NCI-H1930 (cell line): Measurements from ENCODE around the gene LGR6.

ENCODE experiments used
- DNase-seq, 2 experiments: peaks; one replicate each; lab custom pipeline; 2025; lab: John Stamatoyannopoulos, UW

LGR6 gene

DNA sequence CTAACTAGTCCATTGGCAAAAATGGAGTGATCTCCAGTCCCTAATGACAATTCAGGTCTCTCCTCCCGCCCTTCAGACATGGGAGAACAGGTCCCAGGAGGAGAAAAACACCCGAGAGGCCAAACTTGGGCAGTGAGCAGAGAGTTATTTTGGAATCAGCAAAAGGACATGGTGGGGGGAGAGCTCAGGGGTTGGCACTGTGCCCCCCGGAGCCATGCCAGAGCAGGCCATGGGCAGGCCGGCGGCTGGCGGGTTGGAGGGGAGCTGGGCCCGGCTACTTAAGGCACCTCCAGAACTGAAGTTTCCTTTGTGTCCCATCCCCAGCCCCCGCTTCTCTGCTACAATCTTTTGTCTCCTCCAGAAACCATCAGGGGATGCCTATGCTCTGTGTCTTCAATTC is 7.1 kb downstream of the LGR6 start:
- DNase-seq, result no peak

DNA sequence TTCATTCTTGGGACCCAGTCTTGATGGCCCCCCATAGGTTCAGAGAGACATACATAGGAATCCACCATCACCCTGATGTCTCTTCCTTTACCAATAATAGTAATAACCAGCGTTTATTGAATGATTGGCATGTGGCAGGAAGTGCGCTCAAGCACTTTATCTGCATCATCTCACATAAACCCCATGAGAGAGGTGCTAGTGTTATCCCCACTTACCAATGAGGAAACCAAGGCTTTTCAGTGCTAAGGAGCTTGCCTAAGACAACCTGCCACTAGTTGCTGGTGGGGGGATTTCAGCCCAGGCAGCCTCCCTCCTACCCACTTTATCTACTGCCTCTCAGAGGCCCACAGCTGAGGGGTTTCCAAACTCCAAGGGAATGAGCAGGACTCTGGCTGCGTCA is 7.7 kb downstream of the LGR6 start:
- no peak for DNase-seq

DNA sequence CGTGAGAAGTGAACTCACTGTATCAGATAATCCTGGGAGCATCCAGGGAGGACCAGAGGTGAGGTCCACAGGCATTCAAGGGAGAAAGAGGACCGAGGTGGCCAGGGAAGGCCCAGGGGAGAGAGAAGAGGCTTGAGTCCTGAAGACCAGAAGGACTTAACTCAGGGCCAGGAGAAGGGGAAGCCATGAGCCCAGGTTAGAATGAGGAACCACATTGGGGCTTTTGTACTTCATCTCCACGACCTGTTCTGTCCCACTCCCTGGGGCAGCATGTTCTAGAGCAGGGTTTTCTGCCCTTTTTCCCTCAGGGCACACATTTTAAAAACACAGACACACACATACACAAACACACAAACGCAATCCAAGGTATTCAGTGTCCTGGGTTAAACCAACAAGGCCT is 8.4 kb downstream of the LGR6 start:
- no peak for DNase-seq

DNA sequence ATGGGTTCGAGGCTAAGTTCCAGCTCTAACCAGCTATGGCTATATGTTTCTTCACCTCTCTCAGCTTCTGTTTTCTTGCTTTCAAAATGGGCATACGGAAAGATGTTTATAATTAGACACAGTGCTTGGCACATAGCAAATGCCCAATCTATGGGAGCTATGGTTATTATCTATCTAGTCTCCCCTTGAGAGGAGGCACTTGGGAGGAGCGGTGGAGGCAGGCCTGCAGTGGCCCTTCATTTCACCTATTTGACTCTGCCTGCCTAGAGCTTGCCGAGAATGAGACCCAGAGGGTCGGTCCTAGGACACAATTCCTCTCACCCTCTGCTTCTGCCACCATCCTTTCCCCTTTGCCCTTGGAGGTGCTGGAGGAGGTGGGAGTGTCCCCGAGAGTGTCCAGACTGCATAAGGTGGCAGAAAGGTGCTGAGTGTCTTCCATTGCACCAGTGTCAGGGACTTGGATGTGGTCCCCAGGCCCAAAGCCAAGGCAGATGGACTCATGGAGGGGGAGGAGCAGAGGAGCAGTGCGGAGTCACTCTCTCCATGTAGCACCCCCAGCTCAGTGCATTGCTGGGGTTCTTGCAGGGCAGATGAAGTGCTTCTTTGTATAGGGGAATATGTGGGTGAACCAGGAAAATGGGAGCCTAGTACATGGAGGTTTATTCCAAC is 9.0 kb downstream of the LGR6 start:
- DNase-seq, result no peak

DNA sequence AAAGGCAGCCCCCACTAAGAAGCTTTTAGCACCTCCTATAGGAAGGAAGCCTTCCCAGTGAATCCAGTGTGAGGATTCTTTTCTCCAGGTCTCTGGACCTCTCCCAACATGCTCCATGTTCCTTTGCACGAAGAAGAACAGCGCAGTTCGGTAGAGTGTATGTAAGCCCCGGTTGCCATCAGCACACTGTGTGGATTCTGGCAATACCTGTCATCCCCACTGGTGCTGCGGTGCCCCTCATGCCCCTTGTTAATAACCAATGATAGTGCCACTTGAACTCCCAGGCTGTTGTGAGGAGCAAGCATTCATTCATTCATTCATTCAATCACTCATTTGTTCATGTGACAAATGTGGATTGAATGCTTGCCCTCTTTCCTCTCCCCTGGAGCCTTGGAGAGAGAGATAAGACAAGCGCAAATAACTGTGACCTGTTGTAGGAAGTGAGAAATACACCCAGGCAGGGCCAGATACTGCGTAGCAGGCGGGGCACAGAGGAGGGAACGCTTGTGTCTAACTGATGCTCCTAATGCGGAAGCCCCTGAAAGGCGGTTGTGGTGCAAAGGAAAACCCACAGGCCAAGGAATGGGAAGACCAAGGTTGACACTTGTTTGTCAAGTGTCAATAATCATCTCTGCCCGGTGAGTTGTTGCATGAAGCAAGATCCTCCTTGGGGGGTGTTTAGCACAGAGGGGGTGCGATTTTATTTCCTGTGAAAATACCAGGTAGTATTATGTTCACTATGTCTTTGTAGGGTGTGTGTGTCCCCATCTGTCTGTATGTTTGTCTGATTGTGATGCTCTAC is 9.8 kb downstream of the LGR6 start:
- no peak for DNase-seq

DNA sequence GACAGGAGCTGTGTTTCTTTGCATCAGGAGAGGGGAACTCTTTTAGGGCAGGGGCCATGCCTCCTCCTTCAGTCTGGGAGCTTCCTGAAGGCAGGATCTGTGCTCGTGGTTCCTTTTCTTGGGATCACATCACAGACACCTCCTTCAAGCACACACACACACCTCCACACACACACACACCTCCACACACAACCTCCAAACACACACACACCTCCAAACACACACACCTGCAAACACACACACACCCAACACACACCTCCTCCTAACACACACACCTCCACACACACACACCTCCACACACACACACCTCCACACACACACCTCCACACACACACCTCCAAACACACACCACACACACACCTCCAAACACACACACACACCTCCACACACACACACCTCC is 10.5 kb downstream of the LGR6 start:
- no peak for DNase-seq

DNA sequence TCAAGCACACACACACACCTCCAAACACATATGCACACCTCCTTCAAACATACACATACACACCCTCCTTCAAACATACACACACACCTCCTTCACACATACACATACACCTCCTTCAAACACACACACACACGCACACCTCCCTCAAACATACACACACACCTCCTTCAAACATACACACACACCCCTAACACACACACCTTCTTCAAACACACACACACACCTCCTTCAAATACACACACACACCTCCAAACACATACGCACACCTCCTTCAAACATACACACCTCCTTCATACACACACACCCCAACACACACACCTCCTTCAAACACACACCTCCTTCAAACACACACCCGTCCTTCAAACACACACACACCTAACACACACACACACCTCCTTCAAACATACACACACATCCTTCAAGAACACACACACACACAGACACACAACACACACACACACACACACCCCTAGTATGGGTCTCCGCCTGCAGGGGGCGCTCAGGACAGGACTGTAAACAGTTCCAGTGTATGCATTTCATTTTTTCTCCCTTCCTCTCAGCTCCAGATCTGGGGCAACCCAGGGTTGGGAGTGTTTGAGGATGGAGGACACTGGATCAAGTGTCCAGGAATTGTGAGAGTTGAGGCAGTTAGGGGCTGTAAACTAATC is 12.1 kb downstream of the LGR6 start:
- DNase-seq, result no peak

DNA sequence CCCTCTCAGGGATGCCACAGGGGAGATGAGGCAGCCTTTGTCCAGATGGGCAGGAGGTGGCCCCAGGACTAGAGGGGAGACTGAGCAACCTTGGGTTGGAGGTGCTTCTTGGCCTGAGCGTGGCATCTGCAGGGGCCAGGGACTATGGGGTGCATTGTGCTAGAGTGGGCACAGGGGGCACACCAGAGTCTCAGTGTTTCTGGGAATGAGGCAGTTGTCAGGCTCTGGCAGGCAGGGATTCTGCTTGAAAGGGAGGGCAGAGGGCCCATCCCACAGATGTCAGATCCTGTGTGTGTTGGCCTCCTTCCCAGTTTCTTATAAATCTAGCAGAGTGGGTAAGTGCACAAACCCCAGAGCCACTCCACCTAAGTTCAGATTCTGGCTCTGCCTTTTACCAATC is 13.7 kb downstream of the LGR6 start:
- no peak for DNase-seq

DNA sequence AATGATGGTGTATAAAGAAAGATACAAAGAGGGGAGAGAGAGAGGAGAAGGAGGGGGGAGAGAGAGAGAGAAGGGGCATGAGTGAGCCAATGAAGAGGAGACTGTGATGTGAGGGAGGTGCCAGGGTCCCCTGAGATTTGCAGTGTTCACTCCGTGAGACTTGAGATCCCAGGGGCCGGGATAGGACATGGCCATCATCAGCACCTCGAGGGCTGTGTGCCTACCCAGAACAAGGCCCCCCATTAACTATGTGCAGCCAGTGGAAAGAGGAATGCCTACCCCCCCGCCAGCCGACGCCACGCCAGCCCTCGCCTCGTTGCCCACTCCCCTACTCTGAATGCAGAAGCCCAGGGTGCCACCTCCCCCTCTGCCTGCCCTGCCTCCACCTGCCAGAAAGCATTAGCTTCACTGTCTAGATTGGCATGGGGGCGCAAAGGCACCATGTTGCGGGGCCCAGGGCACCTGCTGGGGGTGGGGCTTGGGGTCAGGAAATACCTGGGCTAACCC is 14.8 kb downstream of the LGR6 start:
- DNase-seq, result no peak

DNA sequence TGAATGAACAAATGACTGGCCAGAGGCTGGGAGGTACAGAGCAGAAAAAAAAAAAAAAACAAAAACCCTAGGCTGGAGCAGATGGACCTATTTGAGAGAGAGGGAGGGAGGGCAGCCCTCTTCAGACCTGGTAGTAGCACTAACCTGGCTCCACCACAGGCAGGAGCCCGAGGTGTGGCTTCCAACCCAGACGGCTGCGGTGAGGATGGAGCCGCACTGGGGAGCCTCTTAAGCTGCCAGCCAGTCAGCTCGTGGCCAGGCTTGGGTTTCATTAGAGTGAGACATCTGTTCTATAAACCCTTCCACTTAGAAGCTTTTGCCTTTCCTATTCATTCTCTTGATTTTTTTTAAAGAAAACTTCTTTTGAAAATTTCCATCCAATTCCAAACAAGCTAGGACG is 16.8 kb downstream of the LGR6 start:
- DNase-seq, result no peak

DNA sequence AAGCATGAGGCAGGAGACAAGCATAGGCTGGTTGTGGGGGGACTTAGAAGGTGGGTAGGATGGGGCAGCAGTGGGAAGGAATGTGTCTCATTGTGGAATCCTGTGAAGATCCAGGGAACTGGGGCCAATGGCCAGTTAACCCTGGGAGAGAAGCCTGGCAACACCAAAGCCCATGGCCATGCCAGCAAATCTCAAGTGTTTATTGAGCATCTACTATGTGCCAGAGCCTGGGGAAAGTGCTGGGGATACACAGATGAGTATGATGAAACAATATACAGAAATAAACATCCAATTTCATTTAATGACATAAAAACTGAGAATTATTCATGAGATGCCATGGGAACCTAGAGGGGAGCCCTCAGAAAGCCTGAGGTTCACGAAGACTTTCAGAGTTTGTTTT is 17.4 kb downstream of the LGR6 start:
- no peak for DNase-seq

DNA sequence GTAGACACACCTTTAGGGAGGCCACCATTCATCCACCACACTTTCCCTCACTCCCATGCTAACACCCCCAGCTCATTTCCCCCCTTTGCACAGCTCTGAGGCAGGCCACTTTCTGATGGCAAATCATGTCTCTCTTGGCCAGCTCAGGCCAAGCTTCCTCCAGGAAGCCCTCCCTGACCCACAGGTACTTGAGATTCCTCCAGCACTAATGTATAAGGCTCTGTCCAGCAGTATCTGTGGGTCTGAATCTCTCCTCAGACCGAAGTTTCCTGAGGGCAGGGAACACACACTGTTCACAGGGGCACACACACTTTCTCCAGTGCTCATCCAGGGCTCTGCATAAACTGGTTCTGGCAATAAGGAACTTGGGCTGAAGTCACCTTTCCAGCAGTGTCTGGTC is 19.2 kb downstream of the LGR6 start:
- DNase-seq, result no peak

DNA sequence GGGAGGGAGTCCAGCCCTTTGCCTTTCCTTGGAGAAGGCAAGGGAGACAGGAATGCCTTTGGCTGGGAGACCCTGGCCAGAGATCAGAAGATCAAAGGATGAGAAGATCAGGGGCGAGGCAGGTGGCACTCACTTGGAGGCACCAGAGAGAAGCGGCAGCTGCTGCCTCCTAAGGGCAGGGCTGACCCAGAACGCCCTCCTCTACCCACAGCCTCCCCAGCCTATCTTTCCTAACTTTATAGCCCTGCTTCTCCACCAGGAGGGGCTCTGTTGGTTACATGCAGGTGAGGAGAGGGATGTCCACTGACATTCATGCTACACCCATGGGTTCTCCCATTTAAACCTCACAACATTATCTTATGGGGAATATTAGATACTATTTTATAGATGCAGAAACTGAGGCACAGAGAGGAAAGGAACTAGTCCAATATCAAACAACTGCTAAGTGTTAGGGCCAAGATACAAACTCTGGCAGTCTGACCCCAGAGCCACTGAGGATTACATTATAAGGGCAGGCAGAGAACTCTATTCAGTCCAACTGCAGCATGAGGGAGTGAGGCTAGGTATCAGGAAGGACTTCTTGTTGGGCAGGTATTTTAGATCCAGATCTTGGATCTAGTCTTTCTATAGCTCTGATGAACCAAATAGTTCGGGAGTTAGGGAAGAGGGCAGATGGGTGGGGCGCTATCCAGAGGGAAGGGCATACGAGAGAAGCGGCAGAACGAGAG is 19.9 kb downstream of the LGR6 start:
- peak in 1 of 2 experiments; percentile 34 for DNase-seq

DNA sequence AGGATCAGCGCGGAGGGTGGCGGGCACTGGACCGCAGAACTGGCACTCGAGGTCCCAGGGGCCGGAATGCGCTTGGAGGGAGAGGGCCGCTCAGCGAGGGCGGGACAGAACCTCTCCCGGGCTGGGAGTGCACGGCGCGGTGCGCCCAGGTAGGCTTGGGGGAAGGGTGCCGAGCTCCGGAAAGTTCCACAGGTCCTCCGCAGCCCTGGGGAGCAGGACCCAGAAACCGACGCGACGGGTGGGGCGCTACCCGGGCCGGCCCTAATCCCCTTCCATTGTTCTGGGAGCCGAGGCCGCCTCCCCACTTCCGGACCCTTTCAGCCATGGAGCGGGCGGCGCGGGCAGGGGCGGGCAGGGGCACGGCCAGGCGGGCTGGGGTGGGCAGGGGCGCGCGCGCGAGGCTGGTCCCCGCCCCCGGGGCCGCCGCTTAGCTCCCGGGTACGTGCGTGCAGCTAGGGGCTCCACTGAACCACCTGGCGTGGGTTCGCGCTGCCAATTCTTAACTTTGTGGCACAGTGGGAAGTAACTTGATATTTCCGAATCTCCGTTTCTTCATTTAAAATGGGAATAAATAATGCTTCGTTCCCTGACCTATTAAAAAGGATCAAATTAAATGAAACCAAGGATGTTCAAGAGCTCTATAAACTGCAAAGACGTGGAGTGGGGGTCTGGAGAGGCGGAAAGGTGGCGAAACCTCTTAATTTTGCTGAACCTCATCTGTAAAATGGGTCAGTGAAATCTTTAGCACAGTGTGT is 20.7 kb downstream of the LGR6 start:
- DNase-seq, result no peak

DNA sequence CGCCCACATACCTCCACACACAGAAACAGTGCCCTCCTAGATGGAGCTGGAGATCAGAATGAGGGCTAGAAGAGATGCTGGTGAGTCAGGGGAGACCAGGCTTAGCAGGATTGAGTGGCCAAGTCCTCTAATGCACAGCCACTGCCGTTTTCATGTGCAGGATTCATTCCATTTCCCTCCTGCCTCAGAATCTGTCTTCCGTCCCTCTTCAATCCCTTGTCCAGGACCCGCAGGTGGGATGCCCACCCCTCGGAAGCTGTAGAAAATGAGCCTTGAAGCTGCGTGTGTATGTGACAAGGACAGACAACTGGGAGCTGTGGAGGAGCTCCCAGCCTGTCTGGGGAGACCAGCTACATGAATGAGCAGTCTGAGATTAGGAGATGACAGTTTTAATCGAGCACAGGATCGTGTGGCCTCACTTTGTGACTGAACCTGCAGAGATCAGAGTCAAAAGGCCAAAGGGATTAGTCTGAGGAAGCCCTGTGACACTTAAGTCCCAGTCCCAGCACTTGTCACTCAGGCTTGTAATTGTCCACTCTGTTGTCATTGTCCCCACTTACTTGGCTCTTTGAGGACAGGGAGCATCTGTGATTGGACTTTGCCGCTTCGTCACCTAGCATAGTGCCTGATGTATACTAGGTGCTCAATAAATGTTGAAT is 22.0 kb downstream of the LGR6 start:
- no peak for DNase-seq

DNA sequence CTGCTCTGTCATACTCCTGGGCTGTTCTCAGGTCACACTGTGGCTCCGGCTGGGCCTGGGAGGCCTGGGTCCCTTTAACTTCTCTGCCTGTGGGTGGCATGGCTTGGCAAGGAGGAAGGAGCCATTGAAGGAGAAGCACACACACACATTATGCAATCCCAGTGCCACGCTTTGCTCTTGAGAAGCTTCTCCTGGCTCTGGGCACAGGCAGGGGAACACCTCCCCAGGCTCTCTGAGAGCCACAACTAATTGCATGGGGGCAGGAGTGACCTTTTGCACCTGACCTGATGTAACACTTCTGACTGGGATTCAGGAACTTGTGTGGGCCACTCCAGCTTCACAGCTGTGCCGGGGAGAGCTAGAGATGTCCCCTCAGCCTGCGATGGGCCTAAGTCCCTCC is 23.1 kb downstream of the LGR6 start:
- DNase-seq, result no peak

DNA sequence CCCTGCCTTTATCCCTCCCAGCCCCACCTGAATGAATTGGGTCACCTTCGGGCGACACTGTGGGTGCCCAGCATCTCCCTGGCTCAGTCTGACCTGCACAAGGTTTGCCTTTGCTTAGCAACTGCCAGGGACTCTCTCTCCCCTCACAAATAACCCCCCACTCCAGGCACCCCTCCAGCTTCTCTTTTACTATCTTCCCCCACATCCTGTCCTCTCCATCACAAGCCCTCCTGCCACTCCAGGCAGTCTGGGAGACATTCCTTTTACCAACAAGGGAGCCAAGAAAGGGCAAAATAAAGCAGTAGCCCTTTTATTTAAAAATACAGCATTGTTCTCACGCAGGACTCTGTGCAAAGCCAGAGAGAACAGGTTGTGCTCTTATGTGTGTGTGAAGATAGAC is 23.9 kb downstream of the LGR6 start:
- no peak for DNase-seq

DNA sequence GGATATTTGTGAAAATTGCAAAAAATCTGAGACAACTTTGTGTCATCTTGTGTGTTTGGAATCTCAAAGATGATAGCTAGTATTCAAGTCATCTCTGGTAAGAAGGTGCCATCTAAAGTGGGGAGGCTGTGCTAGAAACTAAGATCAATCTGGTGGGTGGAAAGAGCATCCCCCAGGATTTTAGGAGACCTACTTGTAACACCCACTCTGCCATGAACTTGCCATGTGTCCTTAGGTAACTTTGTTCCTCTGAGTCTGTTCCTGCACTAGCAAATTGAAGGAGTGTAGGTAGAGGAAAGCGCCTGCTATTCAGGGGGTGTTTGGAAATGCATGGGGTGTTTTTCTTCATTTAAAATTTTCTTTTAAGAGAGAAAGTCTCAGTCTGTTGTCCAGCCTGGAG is 24.4 kb downstream of the LGR6 start:
- no peak for DNase-seq

DNA sequence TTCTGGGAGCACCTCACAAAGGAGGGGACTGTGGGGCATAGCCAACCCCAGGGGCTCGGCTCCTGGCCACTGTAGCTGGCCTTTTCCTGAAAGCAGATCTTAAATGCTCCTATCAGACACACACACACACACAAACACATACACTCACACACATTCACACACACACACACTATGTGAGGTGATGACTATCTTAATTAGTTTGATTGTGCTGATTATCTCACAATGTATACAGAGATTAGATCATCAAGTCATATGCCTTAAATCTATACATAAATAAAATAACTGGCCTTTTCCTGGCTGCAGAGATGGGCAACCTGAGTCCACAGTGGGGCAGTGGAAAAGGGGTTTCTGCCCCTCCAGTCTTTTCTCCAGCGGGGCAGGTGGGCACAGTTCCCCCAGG is 27.1 kb downstream of the LGR6 start:
- no peak for DNase-seq

DNA sequence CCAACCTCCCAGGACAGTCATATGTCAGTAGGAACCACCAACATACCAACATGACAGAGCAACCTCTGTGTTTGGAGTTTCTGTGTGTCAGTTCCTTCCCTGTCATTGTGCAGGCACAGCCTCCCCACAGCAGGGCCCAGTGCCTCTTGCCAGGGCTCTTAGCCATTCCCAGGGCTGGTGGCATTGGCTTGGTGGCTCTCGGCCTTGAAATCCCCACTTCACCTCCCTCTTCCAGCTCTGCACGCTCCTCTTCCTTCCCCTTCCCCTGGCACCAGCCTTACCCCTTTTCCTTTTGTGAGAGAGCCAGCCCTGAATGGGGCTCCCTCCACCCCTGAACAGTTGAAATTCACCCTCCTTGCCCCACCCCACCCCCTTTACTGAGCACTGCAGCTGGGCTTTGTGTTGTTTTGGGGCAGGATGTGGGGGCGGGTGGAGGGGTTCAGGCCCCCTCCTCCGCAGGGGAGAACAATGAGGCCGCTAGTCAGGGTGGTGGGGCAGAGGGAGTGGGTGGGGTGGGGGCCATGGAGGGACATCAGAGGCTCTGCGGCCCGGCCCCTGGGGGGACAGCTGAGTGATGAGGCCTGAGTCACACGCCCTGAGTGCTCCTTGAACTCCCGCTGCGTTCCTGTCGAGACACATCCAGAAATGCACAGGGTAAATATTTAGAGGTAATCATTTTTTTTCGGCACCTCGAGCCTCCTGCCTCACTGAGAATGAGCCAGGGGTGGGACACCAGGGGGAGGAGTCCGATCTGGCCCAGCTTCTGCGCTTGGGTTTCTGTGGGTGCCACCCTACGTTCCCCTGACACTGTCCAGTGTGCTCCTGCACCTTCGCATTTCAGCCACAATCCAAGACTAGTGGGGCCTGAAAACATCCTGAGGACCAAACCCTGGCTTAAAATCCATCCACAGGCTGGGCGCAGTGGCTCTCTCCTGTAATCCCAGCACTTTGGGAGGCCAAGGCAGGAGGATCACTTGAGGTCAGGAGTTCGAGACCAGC is 28.6 kb downstream of the LGR6 start:
- no peak for DNase-seq
